HL-60/S4 treated with phorbol 12-myristate 13-acetate at 8.2 ng/mL for 4 days and 3 days (cell line): Measurements from ENCODE around the gene MAP6D1.

Source experiments
- in situ Hi-C: fragments of 300-500 bp; cut with MboI; formaldehyde crosslinking; loops from 2 replicates; pipeline ENCODE4 v1.15.0; 2022; ENCODE audit warnings: low sequenced_read_pairs

Gene MAP6D1

DNA sequence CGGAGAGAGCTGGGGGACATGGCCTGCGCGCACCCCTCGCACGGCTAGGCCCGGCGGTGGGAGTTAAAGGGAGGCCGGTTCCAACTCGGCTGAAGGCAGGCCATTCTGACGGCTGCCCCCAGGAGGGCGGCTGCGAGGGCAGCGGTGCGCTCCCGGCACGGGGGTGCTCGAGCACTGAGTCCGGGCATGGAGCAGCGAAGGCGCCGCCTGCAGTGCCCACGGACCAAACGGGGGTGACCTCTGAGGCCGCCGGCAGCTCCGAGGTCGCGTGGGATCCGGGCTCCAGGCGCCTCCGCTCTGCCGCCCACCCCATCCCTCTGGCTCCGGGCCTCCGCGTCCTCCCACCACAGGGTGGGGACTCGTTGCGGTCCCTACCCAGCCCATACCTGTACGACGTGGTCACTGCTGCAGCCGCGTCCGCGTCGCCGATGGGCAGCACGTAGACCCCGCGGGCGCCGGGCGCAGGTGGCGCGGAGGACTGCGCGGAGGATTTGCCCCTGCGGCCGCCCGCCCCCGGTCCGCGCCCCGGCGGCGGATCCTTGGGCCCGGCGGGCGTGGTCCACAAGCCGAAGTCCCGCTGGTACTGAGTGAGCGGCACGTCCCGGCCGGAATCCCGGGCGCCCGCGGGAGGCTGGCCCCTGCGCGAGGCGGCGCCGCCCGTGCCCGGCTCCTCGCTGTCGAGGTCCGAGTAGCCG is 469 bp downstream of the MAP6D1 start:
- in situ Hi-C loops: no loop called here

DNA sequence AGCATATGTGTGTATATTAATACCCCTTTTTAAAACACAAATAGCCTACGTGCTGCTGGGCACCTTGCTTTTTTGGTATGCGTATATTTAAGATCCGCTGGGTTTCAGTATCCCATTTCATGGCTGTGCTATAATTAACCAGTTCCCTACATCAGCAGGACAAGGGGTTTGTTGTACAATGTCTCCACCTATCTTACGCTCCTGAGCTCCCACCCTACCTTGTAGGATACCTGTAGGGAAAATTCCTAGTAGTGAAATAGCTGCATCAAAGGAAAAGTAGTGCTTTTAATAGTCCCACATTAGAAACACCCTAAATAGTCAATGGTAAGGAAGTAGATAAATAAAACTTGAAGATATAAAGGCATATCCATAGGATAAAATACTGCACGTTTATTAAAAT is 1.4 kb downstream of the MAP6D1 start:
- in situ Hi-C loops: no loop called here

DNA sequence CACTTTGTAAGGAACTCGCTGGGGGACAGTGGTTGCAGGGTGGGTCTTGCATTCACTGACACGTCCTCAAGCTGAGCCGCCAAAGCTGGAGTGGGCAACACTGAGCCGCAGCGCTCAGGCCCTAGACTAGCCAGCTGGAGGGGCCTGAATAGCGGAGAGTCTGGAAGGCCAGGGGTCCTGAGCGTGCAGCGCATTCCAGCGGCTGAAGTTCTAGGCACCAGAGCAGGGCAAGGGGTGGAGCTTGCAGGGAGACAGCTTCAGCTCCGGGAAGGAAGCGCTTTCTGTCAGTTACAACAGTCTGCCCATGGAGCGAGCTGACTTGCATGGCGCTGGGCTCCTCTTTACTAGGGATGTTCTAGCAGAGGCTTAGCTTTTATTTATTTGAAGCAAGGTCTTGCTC is 2.7 kb downstream of the MAP6D1 start:
- in situ Hi-C loops: no loop called here

DNA sequence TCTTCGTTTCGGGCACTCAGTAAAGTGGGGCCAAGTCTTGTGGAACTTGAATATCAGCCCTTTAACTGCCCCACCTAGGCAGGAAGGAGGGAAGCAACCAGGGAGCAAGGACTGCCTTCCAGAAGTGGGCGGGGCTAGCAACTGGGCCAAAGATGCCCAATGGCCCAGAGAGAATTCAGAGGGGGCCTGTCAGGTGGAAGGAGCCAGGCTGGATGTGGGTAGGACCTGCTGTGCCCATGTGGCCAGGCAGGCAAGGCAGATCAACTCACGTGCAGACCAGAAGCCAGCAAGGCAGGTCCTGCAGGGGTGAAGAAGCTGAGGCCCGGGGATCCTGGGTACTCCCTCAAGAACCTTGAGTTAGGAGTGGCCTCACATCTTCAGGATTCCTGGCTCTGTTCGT is 5.5 kb downstream of the MAP6D1 start:
- in situ Hi-C loops: no loop called here

DNA sequence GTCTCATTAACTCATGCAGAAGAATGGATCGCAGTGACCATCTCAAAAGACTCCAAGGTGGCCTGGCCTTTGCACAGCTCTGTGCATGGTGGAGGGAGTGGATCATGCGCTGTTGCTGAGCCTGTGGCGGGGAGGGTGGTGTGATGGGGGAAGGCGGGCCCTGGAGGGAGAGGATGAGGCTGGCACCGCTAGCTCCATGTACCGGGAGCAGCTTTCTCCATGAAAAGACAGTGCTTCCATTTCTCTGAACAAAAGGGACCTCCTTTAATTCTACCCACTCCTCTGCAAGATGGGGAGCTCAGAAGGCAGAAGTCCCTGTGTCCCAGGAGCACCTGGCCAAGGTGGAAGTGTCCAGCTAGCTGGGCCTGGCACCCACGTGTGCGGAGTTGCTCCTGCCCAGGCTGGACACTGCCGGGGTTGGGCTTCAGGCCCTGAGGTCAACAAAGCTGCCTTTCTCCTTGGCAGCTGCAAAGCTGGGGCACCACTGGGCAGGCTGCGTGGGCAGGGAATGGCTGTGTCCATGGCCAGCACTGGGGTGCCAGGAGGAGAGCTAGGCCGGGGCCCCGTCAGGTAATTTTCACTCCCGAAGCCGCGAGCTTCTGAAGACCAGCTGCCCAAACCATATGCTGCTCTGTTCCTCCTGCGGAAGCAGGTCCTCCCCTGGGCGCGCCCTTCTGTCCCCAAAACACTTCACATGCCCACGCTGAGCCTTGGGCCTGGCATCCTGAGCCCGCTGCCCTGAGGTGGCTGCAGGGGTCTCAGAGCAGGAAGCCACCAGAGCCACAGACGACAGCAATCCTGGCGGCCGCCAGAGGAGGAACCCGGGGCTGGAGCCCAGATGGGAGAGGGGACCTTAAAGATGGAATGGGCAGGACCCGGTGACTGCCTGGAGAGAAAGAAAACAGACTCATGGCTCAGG is 6.4 kb downstream of the MAP6D1 start:
- in situ Hi-C loops: no loop called here

DNA sequence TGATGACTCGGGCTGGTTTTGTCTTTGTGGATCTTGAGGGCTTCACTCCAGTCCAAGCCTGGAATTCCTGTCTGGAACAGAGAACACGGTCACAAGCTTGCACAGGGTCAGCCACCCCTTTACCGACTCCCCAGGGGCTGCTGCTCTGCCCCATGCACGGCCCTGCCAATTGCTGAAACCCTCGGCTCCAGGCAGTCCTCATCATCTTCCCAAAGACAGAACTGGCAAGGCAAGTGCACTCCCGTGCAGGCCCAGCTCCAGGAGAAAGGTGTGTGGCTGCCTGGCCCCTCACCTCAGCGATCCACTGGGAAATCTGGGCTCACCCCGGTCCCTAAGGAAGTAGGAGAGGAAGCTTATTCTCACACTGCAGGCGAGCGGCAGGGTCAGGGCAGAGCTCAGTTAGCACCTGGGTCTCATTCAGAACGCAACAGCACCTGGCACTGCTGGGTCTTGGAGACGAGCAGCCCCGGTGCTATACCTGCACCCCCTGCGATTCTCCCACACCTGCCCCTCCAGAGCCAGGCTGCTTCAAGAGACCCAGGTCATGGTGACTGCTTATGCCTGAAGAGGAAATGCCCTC is 7.2 kb downstream of the MAP6D1 start:
- in situ Hi-C loops: no loop called here

DNA sequence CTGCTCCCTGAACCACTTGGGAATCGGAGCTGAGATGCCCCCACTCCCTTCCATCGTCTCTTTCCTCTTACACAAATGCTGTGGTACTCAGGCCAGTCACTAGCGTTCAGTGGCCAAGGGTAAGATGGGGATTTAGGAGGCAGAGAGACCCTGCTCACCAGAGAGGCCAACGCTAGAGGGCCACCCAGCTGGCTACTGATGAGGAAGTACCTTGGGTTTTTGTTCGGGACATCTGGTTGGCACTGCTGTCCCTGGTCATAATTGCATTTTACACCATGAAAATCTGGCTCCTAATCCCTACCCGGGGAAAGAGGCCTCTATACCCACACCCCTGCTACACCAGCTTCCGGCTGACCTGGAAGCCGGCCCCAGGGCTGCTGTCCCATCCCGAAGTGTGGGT is 7.7 kb downstream of the MAP6D1 start:
- in situ Hi-C loops: no loop called here

DNA sequence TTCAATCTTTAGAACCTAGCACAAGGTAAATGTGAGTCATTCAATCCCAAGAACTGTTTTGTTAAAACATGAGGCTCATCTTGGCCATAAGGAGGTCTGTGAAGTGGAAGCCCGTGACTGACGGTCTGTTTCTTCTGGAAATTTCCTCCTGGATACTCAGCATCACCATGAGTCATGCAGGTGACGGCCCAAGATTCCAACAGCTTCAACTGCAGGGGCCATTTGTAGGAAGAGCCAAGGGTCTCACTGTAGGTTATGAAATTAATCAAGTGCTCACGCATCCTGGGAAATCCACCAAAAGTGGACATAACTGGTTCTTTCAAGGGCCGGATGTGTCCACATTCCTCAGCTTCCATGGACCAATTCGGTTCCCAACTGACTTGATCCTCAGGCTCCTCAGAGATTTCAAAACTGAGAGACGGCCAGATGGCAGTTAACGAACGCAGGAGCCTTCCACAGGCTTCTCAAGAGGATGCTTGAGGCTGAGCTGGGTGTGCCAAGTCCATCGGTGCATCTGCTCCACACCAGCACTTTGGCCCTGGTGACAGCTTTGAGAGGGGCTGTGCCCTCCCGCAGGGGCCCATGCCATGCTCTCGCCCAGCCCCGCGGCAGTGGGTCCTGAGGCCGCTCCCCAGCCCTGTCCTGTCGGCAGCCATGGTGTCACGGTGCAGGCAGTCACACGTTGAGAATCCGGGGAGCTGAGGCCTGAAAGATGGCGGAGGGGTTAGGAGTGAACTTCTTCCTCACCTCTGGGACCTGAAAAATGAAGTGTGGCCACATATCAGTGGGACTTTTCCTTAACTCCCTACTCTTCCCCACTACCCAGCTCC is 8.5 kb downstream of the MAP6D1 start:
- in situ Hi-C loops: no loop called here

DNA sequence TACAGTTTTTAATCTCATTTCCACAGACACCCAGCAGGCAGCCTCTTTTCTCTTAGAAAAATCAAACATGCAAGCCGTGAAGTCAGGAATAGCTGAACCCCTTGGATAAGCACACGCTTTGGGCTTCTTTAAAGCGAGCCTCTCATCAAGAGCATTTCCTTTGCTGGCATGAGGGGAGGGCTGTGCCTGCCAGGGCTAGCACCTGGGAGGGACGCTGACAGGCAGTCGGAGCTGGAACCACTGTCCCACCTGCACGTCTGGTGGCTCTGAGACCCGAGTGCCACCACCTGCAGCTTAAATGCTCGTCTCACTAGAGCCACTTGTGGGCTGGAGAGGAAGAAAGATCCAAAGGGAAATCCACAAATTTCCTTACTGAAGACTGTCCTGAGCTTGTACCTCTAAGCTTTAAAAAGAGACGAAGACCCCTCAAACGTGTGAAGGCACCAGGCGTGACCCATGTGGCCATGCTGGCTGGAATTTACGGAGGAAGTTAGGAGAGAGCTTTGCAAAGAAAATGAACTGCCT is 9.4 kb downstream of the MAP6D1 start:
- in situ Hi-C loops: no loop called here

DNA sequence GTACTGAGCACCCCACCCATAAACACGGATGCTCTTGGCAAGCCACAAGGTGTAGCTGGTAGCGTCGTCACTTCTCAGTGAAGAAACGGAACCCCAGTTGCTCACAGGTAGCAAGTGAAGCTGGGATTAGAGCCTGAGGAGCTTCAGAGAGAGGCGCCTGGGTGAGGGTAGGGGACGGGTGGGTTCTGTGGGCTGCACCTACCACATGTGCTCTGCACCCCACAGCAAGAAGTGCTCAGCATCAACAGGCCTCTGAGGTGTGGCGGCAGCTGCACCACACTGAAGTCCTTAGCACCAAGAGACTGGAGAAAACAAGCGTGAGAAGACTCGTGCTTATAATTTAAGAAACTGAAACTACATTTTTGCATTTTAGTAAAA is 9.8 kb downstream of the MAP6D1 start:
- in situ Hi-C loops: no loop called here

DNA sequence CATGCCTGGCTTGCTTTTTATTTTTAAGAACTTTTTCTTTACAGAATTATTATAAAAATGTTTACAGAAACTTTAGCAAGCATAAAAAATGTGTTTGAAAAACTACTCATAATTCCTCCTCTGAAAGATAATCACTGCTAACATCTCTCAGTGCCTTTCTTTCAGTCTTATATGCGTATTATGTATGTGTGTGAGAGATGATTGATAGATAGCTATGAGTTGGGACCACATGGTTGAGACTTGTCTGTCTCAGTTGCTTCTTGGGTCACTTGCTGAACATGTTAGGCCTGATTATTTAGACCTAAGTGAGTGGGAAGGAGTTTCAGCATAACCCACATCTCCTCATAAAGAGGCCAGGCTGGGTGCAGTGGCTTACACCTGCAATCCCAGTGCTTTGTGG is 11.1 kb downstream of the MAP6D1 start:
- in situ Hi-C loops: no loop called here

DNA sequence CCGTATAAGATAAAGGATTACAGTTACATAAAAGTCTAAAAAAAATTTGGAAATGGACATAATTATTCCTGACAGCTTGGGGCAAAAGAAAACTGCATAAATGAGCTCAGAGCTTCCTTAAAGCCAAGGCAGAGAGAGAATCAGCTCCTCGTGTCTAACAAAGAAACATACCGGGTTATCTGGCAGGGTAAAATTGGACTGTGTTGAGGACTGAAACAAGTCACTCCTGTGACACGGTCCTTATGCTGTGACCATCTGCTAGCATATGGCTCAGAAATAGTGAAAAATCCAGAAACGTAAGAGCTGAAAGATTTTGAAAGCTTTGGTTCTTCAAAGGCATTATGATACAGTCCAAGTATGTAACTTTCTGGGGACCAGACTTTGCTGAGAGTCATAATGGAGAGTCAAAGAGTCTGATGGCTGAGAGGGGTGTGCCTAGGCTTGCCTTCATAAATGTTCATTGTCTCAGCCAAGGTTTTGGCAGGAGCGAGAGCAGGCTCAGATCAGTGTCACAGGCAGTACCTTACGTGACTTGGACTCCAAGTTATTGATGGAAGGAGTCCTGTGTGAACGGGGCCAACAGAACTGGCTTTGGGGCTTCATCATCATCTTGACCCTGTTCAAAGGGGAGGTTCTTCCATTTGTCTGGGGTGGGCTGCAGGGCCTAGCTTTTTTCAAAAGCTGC is 12.5 kb downstream of the MAP6D1 start:
- in situ Hi-C loops: no loop called here

DNA sequence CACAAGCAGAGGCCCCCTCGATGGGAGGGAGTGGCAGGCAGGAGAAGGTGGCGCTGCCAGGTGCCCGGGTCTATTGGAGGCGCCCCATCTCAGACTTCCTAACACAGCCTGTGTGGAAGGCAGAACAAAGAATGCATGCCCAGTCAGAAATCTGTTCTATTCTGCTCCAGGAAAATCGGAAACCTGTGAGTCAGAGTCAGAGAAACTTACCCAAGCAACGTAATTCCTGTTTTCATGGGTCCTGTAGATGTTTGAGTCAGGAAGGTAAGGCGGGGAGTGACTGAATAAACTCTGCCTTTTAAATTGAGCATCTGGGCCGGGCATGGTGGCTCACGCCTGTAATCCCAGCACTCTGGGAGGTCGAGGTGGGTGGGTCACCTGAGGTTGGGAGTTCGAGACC is 13.7 kb downstream of the MAP6D1 start:
- in situ Hi-C loops: no loop called here

DNA sequence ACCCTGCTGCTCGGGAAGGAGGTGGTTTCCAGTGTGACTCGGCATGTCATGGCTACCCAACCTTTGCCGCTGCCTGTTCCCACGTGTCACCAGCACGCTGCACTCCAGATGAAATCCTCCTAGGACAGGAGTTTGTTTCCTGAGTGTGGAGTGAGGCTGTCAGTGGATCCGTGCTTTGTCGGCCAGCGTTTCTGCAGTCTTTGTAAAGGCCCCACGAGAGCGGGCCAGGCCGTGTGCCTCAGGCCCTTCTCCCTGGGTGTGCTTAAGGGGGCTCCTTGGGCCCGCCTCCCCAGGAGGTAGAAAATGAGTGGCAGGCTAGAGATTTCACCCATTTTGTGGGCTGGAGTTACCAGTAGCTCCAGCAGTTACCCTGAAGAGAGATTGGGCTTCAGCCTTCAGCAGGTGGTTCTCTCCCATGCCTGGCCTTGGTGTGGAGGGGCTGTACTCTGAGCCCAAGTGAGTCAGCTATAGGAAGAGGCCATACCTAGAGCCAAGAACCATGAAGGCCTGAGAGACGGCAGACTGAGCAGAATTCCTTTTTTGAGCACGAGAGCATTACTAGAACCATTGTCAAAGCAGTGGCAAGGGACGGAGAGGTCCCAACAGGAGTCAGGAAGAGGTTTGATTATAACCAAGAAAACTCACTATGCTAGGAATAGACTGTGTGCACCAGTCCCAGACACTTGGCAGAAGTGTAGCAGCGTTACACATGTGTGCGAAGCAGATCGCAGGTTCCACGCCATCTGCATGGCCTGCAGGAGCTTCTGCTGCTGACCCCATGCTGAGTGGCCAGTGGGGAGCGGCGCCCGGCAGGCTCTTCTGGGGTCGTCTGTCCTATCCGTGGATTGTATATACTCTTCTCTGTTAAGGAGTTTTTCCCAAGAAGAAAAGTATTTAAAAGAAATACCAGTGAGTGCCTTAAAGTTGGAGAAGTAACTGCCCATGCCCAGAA is 14.5 kb downstream of the MAP6D1 start:
- in situ Hi-C loops: no loop called here

DNA sequence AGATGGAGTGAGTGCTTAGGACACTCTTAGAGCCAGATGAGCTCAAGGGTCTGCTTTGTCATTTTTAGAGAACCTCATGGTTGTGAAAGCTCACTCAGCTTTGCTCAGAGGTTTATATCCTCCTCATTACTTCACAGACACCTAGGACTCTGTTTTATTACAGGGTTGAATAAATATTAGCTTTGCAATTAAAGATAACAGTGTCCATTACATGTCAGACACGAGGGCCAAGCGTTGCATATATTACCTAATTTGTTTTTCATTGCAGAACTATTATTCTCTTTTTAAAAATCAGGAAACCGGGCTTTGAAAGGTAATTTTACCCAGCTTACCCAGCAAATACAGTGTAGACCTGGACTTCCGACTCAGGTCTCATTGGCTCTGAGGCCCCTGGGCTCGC is 16.1 kb downstream of the MAP6D1 start:
- in situ Hi-C loops: no loop called here

DNA sequence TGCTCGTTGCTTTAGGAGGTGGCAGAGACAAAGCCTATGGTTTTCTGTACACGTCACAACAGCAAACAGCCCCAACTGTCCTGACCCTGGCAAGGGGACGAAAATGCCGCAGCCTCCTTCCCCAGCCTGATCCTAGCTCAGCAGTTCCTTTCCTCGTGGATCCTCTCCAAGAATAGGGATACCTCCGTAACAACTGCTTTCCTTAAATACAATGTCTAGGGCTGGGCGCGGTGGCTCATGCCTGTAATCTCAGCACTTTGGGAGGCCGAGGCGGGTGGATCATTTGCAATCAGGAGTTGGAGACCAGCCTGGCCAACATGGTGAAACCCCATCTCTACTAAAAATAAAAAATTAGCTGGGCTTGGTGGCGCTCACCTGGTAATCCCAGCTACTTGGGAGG is 17.0 kb downstream of the MAP6D1 start:
- in situ Hi-C loops: no loop called here

DNA sequence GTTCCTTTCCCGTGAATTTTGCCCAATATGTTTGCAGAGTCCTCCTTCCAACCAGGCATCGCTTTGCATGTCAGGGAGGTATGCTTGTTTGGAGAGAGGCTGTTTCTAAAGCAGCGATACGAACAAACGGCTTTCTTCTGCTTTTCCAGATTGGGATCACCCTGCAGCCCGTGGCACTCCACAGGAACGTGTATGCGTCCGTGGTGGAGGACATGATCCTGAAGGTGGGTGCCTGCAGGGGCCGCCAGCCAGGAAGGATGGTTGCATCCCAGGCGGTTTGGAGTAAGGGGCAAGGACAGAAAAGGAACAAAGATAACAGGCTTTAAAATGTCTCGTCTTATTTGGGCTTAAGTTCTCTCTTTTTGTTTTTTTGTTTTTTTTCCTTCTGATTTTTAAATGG is 17.5 kb downstream of the MAP6D1 start:
- in situ Hi-C loops: no loop called here

DNA sequence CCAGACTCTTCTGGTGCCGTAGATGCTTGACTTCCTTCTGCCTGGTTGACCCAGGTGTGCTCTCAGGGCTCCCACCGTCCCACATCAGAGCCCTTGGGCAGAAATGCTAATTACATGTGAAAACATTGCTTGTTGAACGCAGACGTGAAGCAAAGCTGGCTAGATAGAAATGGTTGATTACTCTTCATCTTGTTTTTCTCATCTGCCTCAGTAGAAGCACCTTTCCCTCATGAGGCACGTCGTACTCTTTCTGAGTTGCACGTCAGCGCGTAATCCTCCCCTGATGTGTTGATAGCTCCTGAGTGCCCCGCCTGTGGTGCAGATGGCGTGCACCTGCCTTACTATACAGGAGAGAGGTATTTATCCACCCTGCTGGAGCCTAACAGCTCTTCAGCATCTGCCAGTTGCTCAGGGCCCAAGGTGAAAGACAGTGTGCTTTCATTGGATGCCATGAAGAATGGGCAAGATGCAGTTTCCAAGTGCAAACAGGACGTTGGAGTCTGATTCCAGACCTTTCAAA is 18.1 kb downstream of the MAP6D1 start:
- in situ Hi-C loops: no loop called here

DNA sequence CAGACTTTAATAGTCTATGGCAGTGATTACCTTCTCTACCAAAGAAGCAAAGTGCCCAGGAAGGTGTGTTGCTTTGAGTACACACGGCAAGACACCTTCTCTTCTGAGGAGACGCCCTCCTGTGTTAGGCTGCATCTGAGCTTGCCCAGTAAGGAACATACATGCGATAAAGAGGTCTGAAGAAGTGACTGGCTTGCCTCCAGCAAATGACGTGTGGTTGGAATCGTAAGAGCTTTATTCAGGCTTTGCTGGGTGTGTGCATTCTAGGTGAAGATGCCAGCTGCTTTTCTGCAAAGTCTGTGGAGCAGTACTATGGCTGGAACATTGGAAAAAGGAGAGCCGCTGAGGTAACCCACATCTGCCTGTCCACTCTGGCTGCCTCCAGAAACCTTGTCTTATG is 22.4 kb downstream of the MAP6D1 start:
- in situ Hi-C loops: no loop called here
